Neutrophil (primary cell): ENCODE results near the gene IPCEF1.

Experiments used
- H3K27ac ChIP-seq: fragments of 200-600 bp; sonication (generic); 2 replicates; pipeline ENCODE4 v1.5.1; 2016; ENCODE audit warnings: mild to moderate bottlenecking, moderate library complexity
- H3K27me3 ChIP-seq: fragments of 200-600 bp; sonication (generic); 2 replicates; pipeline ENCODE4 v1.6.0; 2016; ENCODE audit warnings: mild to moderate bottlenecking
- H3K36me3 ChIP-seq: fragments of 200-600 bp; sonication (generic); 2 replicates; pipeline ENCODE4 v1.5.1; 2017
- H3K4me1 ChIP-seq, 2 experiments: fragments of 200-600 bp in 1 of 2; sonication (generic) in 1 of 2; 1 replicate in 1 of 2; 2 replicates in 1 of 2; pipeline versions ENCODE4 v1.5.1 to v1.6.1; 2013 to 2016; ENCODE audit warnings: low read depth in 1 of 2, low read length in 1 of 2, mild to moderate bottlenecking in 1 of 2, moderate library complexity in 1 of 2; ENCODE audit not compliant: control insufficient read depth in 1 of 2, insufficient read depth in 1 of 2
- H3K4me3 ChIP-seq, 2 experiments: fragments of 200-600 bp in 1 of 2; sonication (generic) in 1 of 2; 1 replicate in 1 of 2; 2 replicates in 1 of 2; pipeline ENCODE4 v1.5.1; 2013 to 2016; ENCODE audit warnings: low read depth in 1 of 2, low read length in 1 of 2, mild to moderate bottlenecking in 1 of 2, moderate library complexity in 1 of 2
- H3K9me3 ChIP-seq: fragments of 200-600 bp; sonication (generic); 2 replicates; pipeline ENCODE4 v1.5.1; 2016
- CTCF ChIP-seq: fragments of 200-600 bp; sonication (generic); IDR thresholded peaks from 2 replicates; pipeline ENCODE4 v1.5.1; 2016; ENCODE audit warnings: antibody characterized with exemption

The IPCEF1 gene

GRCh38 chr6:154257067-154257466, 99.5 kb downstream of the IPCEF1 start:
- H3K9me3 ChIP-seq, result no peaks in the 10 kb centered on the region
- peaks cover 7% of the 10 kb centered on the region for H3K36me3 ChIP-seq
- H3K4me3 ChIP-seq, result peak overlapping the region; percentile 19 to 35
- no peak for TF ChIP-seq CTCF
- H3K27ac ChIP-seq, result peak overlapping the region; percentile 80
- no peaks in the 10 kb centered on the region for H3K27me3 ChIP-seq
- peaks cover 53 to 54% of the 10 kb centered on the region in 2 experiments for H3K4me1 ChIP-seq

DNA sequence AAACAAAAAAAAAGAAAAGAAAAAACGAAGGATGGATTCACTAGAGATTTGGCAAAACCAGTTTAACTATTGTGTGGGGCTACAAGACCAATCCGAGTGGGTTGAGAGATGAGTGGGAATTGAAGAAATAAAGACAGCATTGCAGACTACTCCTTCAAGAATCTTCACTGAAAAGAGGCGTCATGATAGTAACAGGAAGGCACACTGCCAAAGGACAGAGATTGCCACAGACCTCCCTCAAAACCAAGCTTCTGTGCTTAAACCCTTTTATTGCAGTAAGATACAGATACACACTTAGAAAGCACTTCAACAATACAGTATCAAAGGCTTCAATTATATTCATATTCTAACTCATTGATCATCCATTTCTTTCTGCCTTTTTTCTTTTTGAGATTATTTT, 103.9 kb downstream of the IPCEF1 start:
- Histone ChIP-seq H3K27me3 (no peaks in the 10 kb centered on the region), H3K9me3 (no peaks in the 10 kb centered on the region), H3K4me3 (no peak overlapping the region), H3K27ac (peak overlapping the region; percentile 67), H3K36me3 (no peaks in the 10 kb centered on the region), H3K4me1 (peaks cover 79 to 82% of the 10 kb centered on the region in 2 experiments)
- TF ChIP-seq CTCF, result no peak

DNA sequence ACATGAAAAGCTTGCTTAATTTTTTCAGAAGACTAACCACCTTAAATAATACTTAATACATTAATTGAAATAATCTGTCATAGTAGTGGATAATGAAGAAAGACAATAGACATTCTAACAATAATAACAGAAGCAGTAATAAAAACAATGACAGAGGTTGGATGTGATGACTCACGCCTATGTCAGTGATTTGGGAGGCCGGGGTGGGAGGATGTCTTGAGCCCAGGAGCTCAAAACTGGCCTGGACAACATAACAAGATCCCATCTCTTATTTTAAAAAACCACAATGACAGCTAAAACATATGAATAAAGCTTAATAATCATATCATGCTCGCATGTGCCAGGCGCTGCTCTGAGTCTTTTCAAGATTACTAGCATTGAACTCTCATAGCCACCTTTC, 105.5 kb downstream of the IPCEF1 start:
- Histone ChIP-seq H3K9me3 (no peaks in the 10 kb centered on the region), H3K4me3 (no peak overlapping the region), H3K36me3 (peaks cover 4% of the 10 kb centered on the region), H3K4me1 (peaks cover 79 to 82% of the 10 kb centered on the region in 2 experiments), H3K27ac (peak overlapping the region; percentile 84), H3K27me3 (no peaks in the 10 kb centered on the region)
- TF ChIP-seq CTCF, result no peak

DNA sequence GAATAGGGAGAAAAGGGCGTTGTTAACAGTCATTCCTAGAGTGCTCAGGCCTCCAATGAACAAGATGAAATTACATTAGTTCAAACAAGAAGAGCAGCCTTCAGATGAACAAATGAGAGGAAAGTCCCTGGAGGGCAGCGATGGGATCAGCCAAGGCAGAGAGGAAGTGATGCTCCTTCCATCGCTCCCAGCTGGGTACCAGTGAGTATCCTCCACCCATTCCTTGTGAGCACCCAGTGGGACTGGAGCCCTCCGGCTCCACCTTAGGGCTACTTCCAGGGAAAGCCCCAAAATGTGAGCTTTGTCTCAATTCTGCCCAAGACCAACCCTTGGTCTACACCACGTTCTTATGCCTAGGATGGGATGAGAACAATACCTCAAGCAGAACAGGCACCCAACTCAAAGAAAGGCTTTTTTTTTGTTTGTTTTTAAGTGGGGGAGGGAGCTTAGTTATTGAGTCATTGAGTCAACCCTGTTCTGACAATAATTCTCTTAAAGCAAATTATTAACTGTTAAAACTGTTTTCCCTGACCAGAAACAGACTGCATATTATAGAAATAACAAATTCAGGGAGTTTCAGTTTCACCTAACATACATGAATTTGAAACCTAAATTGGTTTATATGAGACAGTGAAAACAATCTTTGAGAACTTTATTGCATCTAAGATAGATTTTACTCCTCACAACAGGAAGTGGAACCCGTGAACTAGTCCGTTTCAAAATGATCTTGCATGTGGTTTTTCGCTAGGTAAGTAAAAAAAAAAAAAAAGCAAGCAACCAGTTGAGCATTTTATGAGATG, 106.9 kb downstream of the IPCEF1 start:
- peaks cover 88% of the 10 kb centered on the region in 2 experiments for H3K4me1 ChIP-seq
- H3K27me3 ChIP-seq, result no peaks in the 10 kb centered on the region
- H3K9me3 ChIP-seq, result no peaks in the 10 kb centered on the region
- peaks cover 14% of the 10 kb centered on the region for H3K36me3 ChIP-seq
- peak overlapping the region; percentile 84 for H3K27ac ChIP-seq
- peak overlapping the region in 1 of 2 experiments; percentile 8 for H3K4me3 ChIP-seq
- TF ChIP-seq CTCF, result no peak

DNA sequence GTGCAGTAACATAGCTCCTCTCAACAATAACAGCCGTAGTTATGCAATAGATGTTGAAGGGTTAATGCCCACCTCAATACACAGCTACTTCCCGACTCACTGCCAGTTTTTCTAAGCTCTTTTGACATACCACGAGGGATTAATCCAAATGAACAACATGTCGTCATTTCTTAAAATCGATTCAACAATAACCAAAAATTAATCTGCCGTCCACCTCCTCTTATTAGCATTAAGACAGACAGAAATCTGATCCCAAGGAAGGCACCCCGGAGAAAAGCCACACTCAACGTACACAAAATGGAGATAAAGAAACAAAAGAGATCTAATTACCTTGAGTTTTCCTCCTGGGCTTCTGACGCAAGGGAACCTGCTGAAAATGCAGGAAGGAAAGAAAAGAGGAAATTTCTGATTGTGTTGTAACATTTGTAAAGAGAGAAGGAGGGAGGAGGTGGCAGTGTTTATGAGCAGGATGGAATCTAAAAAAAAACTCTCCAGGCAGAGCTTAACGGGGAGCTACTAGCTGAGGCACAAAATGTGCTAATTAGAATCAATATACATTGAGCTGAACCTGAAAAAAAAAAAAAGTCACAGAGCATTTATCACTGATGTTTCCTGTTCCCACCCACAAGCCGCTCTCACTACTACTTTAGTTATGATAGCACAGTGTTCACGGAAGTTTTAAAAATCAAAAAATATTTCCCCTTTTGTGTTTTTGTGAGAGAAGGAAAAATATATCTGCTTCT, 109.3 kb downstream of the IPCEF1 start:
- Histone ChIP-seq H3K4me1 (peaks cover 89% of the 10 kb centered on the region in 2 experiments), H3K4me3 (peak overlapping the region; percentile 58 to 63), H3K36me3 (peaks cover 31% of the 10 kb centered on the region), H3K27ac (peak overlapping the region; percentile 84), H3K9me3 (no peaks in the 10 kb centered on the region), H3K27me3 (no peaks in the 10 kb centered on the region)
- TF ChIP-seq CTCF, result no peak
